ENCODE measurements around the gene MAP3K1.

GRCh38 chr5:56803025-56803424 is 12.3 kb upstream of the MAP3K1 start:
- no peak for TF ChIP-seq POLR2A (IDR thresholded peaks at IDR 0.05)
- TF ChIP-seq CTCF (IDR thresholded peaks at IDR 0.05): no peak
- no peak for TF ChIP-seq POLR2AphosphoS5 (IDR thresholded peaks at IDR 0.05; ENCODE audit: insufficient read depth in 1 of 2, low read depth in 1 of 2)

All from vagina (tissue), 2 donors.